HUES6 (cell line): ENCODE measurements around the gene GRK6.
"Not testable (repeated sequence)": the region's sequence is repeated elsewhere in the genome, so short reads cannot be mapped to it uniquely, and the experiment has no call there.

Experiments used
- H3K27ac ChIP-seq: 2 replicates; pipeline ENCODE4 v1.7.0; 2013; ENCODE audit warnings: low read depth, mild to moderate bottlenecking, low read length, inconsistent platforms
- H3K27me3 ChIP-seq: 2 replicates; pipeline ENCODE4 v1.6.1; 2013; ENCODE audit warnings: low read length; ENCODE audit not compliant: control insufficient read depth, insufficient read depth
- H3K36me3 ChIP-seq: 2 replicates; pipeline ENCODE4 v1.6.1; 2013; ENCODE audit warnings: low read length; ENCODE audit not compliant: control insufficient read depth, insufficient read depth
- H3K4me1 ChIP-seq: 2 replicates; pipeline ENCODE4 v1.6.1; 2013; ENCODE audit warnings: low read length; ENCODE audit not compliant: control insufficient read depth, insufficient read depth
- H3K4me3 ChIP-seq: 2 replicates; pipeline ENCODE4 v1.5.1; 2013; ENCODE audit warnings: low read depth, low read length
- H3K9ac ChIP-seq: one replicate; pipeline ENCODE4 v1.6.1; 2013; ENCODE audit warnings: mild to moderate bottlenecking, low read length
- H3K9me3 ChIP-seq: 2 replicates; pipeline ENCODE4 v1.6.1; 2013; ENCODE audit warnings: low read depth, low read length; ENCODE audit not compliant: control insufficient read depth, insufficient read depth

The GRK6 gene

DNA sequence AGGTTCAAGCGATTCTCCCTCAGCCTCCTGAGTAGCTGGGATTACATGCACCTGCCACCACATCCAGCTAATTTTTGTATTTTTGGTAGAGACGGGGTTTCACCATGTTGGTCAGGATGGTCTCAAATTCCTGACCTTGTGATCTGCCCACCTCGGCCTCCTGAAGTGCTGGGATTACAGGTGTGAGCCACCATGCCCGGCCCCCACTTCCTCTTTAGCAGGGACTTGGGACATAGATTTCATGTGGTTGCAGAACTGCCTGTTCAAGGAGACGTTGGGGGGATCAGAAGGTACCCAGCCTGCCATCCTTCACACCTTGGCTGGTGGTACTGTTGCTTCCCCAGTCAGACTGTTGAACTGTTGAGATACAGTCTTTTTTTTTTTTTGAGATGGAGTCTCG lies 9.4 kb upstream of the GRK6 start:
- H3K27me3 ChIP-seq, result peaks cover 16% of the 10 kb centered on the region
- not testable (repeated sequence) for H3K27ac ChIP-seq, H3K4me1 ChIP-seq, H3K36me3 ChIP-seq, H3K9ac ChIP-seq, H3K4me3 ChIP-seq, H3K9me3 ChIP-seq

DNA sequence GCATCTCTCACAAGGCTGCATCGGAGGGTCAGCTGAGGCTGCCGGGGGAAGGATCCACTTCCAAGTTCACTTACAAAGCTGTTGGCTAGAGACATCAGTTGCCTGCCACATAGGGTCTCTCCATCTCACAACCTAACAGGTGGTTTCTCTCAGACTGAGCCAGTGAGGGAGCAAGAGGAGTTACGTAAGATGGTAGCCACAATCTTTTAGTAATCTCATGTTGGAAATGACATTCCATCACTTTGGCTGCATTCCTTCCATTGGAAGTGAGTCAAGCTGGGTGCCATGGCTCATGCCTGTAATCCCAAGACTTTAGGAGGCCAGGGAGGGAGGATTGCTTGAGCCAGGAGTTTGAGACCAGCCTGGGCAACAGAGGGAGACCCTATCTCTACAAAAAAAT lies 7.4 kb upstream of the GRK6 start:
- H3K27me3 ChIP-seq, result peaks cover 2% of the 10 kb centered on the region; the same call in 1 of the 2 replicates
- no peaks in the 10 kb centered on the region for H3K9me3 ChIP-seq
- no peak overlapping the region for H3K27ac ChIP-seq
- no peaks in the 10 kb centered on the region for H3K4me1 ChIP-seq
- H3K4me3 ChIP-seq, result no peak overlapping the region
- H3K36me3 ChIP-seq, result no peaks in the 10 kb centered on the region
- no peak overlapping the region for H3K9ac ChIP-seq

DNA sequence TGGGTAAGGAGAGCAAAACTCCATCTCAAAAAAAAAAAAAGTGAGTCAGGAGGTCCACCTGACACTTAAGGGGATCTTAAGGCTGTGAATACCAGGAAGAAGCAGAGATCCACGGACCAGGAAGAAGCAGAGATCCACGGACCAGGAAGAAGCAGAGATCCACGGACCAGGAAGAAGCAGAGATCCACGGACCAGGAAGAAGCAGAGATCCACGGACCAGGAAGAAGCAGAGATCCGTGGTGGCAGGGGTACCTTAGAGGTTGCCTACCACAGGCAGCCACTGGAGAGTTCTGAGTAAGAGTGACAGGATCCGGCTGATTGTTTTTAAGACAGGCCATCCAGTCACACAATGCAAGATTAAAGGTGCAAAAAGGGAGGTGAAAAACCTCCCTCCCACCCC lies 6.0 kb upstream of the GRK6 start:
- H3K4me1 ChIP-seq, H3K27me3 ChIP-seq, H3K9ac ChIP-seq, H3K36me3 ChIP-seq, H3K4me3 ChIP-seq, H3K9me3 ChIP-seq, H3K27ac ChIP-seq: not testable (repeated sequence)

- Histone ChIP-seq H3K27ac (no peak overlapping the region), H3K27me3 (no peaks in the 10 kb centered on the region), H3K36me3 (no peaks in the 10 kb centered on the region), H3K4me3 (no peak overlapping the region), H3K9ac (no peak overlapping the region), H3K4me1 (peaks cover 7% of the 10 kb centered on the region), H3K9me3 (no peaks in the 10 kb centered on the region)
Measured at GRCh38 chr5:177421062-177421798, 5.2 kb upstream of the GRK6 start.

DNA sequence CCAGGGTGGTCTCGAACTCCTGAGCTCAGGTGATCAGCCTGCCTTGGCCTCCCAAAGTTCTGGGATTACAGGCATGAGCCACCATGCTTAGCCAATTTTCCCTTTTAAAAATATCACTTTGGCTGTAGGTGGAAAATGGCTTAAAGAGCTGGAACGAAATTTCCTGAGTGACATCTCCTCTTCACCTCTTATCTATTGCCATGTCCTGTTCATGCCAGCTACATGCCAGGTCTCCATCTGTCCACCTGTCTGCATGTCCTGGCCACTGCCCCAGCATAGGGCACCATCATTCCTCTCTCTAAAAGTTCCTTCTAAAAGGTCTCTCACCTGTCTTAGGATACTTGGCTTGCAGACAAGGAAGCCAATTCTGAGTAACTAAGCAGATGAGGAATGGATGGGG lies 2.8 kb upstream of the GRK6 start:
- Histone ChIP-seq H3K4me1 (peaks cover 19% of the 10 kb centered on the region), H3K36me3 (no peaks in the 10 kb centered on the region), H3K4me3 (no peak overlapping the region), H3K27me3 (no peaks in the 10 kb centered on the region), H3K9ac (no peak overlapping the region), H3K27ac (no peak overlapping the region), H3K9me3 (no peaks in the 10 kb centered on the region)

- Histone ChIP-seq H3K36me3 (0 out of 2 replicates have a peak, but pooled peaks cover under 1% of the 10 kb centered on the region), H3K27ac (peak overlapping the region; percentile 73), H3K9ac (peak overlapping the region; percentile 82), H3K4me1 (peaks cover 22% of the 10 kb centered on the region), H3K4me3 (peak overlapping the region; percentile 69), H3K9me3 (no peaks in the 10 kb centered on the region), H3K27me3 (no peaks in the 10 kb centered on the region)
Measured at GRCh38 chr5:177425196-177425800, 1.2 kb upstream of the GRK6 start.

- Histone ChIP-seq H3K27me3 (no peaks in the 10 kb centered on the region), H3K27ac (peak overlapping the region; percentile 73), H3K4me1 (peaks cover 22% of the 10 kb centered on the region), H3K9ac (peak overlapping the region; percentile 82), H3K36me3 (peaks cover 7% of the 10 kb centered on the region; the same call in 1 of the 2 replicates), H3K9me3 (no peaks in the 10 kb centered on the region), H3K4me3 (peak overlapping the region; percentile 69)
Measured at GRCh38 chr5:177425801-177426565, 493 bp upstream of the GRK6 start.

- H3K9me3 ChIP-seq, result no peaks in the 10 kb centered on the region
- H3K4me3 ChIP-seq, result peak overlapping the region; percentile 87
- no peaks in the 10 kb centered on the region for H3K27me3 ChIP-seq
- H3K9ac ChIP-seq, result peak overlapping the region; percentile 94
- peaks cover 21% of the 10 kb centered on the region for H3K36me3 ChIP-seq
- H3K27ac ChIP-seq, result peak overlapping the region; percentile 81
- peaks cover 22% of the 10 kb centered on the region for H3K4me1 ChIP-seq
Measured at GRCh38 chr5:177427211-177427822, 841 bp downstream of the GRK6 start.

DNA sequence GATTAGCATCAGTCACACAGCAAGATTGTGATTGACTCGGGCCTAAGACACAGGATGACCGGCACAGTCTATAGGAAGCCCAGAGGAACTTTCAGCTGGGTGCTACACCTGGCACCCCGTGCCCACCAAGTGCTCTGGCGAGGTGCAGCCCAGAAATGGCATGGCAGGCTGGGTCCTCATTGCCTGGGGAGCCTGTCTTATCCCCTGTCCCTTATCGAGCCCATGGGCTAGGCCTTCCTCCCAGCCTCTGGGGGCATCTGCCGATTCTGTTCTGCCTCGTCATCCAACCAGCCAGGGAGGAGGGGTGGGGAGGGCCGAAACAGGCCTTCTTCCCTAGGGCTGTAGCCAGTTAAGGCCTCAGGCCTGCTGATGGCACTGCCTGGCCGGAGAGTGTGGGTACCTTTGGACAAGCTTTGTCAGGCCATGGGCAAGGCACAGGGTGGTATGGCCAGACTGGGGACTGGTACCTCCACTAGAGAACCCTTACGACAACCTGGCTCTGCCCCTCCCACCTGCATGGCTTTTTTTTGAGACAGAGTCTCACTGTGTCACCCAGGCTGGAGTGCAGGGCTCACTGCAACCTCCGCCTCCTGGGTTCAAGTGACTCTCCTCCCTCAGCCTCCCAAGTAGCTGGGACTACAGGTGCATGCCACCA lies 1.6 kb downstream of the GRK6 start:
- H3K9me3 ChIP-seq, result no peaks in the 10 kb centered on the region
- H3K9ac ChIP-seq, result peak overlapping the region; percentile 94
- no peaks in the 10 kb centered on the region for H3K27me3 ChIP-seq
- H3K4me1 ChIP-seq, result peaks cover 22% of the 10 kb centered on the region
- peak overlapping the region; percentile 87 for H3K4me3 ChIP-seq
- H3K27ac ChIP-seq, result no peak overlapping the region
- H3K36me3 ChIP-seq, result peaks cover 28% of the 10 kb centered on the region

DNA sequence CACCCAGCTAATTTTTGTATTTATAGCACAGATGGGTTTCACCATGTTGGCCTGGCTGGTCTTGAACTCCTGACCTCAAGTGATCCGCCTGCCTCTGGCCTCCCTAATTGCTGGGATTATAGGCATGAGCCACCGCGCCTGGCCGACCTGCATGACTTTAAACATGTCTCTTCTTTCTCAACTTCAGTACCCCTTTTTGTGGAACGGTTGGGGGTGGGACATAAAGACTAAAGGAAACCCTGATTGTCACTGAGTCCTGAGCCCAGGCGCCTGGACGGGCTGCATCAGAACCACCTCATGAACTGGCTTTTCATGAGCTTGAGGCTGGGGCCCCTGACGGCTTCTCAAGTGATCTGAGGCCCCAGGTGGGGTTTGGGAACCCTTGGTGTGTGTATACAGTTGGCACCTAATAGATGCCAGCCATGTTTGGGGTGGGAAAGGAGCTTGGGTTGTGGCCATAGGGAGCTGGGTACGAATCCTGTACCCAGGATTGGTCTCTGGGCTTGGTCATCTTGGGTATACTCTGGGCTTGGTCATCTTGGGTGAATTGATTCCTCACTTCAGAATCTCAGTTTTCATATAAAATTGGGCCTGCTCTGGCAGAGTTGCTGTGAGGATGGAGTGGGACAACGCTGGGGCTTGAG lies 2.2 kb downstream of the GRK6 start:
- Histone ChIP-seq H3K27me3 (no peaks in the 10 kb centered on the region), H3K4me1 (peaks cover 22% of the 10 kb centered on the region), H3K36me3 (peaks cover 34% of the 10 kb centered on the region), H3K9me3 (no peaks in the 10 kb centered on the region), H3K4me3 (no peak overlapping the region), H3K9ac (no peak overlapping the region), H3K27ac (no peak overlapping the region)
